ENCODE results near the gene CTNND2. TPM values are rescaled to one million over a fixed set of nuclear protein-coding genes. Genes with fewer than 3 reads are reported as not detected.

The CTNND2 gene
- polyA plus RNA-seq, 1 donor from 2014 or later, result 67.0 TPM

DNA sequence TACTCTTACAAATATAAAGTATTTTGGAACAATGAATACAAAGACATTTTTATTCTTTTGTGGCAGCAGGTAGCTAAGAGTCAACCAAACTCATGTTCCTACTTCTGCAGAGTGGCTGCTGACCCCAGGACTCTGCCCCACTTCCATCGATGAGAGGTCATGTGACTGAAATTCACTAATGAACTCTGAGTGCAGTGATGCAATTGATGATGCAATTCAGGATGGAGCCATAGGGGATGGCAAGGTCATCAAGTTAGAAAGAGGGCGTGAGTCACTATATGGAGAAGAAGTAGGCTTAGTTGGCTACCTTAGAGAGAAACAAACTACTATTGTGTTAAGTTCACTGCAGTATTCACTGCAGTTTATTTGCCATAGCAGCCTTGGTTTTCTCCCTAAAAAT, 340.4 kb downstream of the CTNND2 start:
- Histone ChIP-seq H3K9me2 (ENCODE audit: insufficient read depth, low read length) (no peaks in the 10 kb centered on the region), H2AFZ (ENCODE audit: low read depth, low read length) (no peak overlapping the region), H3K79me2 (replicated peaks; ENCODE audit: insufficient read depth, low read length) (no peaks in the 10 kb centered on the region), H3K9ac (ENCODE audit: low read length) (no peak overlapping the region), H3K27me3 (ENCODE audit: insufficient read depth, low read depth, low read length) (no peaks in the 10 kb centered on the region), H3F3A (ENCODE audit: insufficient read depth, low read length, poor library complexity, severe bottlenecking) (no peaks in the 10 kb centered on the region), H3K27ac (ENCODE audit: low read length) (no peak overlapping the region), H3K9me3 (ENCODE audit: low read length) (no peaks in the 10 kb centered on the region), H3K4me2 (ENCODE audit: low read length) (no peak overlapping the region), H3K36me3 (ENCODE audit: insufficient read depth, low read length) (peaks cover 6% of the 10 kb centered on the region), H3K4me3 (ENCODE audit: low read length) (no peak overlapping the region), H4K20me1 (ENCODE audit: insufficient read depth) (no peaks in the 10 kb centered on the region)
- TF ChIP-seq, protein P1, sequence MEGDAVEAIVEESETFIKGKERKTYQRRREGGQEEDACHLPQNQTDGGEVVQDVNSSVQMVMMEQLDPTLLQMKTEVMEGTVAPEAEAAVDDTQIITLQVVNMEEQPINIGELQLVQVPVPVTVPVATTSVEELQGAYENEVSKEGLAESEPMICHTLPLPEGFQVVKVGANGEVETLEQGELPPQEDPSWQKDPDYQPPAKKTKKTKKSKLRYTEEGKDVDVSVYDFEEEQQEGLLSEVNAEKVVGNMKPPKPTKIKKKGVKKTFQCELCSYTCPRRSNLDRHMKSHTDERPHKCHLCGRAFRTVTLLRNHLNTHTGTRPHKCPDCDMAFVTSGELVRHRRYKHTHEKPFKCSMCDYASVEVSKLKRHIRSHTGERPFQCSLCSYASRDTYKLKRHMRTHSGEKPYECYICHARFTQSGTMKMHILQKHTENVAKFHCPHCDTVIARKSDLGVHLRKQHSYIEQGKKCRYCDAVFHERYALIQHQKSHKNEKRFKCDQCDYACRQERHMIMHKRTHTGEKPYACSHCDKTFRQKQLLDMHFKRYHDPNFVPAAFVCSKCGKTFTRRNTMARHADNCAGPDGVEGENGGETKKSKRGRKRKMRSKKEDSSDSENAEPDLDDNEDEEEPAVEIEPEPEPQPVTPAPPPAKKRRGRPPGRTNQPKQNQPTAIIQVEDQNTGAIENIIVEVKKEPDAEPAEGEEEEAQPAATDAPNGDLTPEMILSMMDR (IDR thresholded peaks at IDR 0.05; ENCODE audit: poor library complexity, severe bottlenecking), result no peak
- TF ChIP-seq TAF1 (IDR thresholded peaks at IDR 0.05; ENCODE audit: low read depth) (no peak), EZH2 (IDR thresholded peaks at IDR 0.05; ENCODE audit: borderline replicate concordance, insufficient read depth, low read length, poor library complexity, severe bottlenecking) (no peak), SMC3 (conservative IDR thresholded peaks at IDR 0.05; ENCODE audit: poor library complexity) (no peak), POLR2AphosphoS5 (IDR thresholded peaks at IDR 0.05) (no peak), EP300 (conservative IDR thresholded peaks at IDR 0.05; ENCODE audit: poor library complexity, severe bottlenecking) (no peak), RAD21 (conservative IDR thresholded peaks at IDR 0.05) (no peak), MXI1 (conservative IDR thresholded peaks at IDR 0.05; ENCODE audit: poor library complexity, severe bottlenecking) (no peak)
- TF ChIP-seq, protein P2, sequence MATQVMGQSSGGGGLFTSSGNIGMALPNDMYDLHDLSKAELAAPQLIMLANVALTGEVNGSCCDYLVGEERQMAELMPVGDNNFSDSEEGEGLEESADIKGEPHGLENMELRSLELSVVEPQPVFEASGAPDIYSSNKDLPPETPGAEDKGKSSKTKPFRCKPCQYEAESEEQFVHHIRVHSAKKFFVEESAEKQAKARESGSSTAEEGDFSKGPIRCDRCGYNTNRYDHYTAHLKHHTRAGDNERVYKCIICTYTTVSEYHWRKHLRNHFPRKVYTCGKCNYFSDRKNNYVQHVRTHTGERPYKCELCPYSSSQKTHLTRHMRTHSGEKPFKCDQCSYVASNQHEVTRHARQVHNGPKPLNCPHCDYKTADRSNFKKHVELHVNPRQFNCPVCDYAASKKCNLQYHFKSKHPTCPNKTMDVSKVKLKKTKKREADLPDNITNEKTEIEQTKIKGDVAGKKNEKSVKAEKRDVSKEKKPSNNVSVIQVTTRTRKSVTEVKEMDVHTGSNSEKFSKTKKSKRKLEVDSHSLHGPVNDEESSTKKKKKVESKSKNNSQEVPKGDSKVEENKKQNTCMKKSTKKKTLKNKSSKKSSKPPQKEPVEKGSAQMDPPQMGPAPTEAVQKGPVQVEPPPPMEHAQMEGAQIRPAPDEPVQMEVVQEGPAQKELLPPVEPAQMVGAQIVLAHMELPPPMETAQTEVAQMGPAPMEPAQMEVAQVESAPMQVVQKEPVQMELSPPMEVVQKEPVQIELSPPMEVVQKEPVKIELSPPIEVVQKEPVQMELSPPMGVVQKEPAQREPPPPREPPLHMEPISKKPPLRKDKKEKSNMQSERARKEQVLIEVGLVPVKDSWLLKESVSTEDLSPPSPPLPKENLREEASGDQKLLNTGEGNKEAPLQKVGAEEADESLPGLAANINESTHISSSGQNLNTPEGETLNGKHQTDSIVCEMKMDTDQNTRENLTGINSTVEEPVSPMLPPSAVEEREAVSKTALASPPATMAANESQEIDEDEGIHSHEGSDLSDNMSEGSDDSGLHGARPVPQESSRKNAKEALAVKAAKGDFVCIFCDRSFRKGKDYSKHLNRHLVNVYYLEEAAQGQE (IDR thresholded peaks at IDR 0.05; ENCODE audit: borderline replicate concordance), result no peak

DNA sequence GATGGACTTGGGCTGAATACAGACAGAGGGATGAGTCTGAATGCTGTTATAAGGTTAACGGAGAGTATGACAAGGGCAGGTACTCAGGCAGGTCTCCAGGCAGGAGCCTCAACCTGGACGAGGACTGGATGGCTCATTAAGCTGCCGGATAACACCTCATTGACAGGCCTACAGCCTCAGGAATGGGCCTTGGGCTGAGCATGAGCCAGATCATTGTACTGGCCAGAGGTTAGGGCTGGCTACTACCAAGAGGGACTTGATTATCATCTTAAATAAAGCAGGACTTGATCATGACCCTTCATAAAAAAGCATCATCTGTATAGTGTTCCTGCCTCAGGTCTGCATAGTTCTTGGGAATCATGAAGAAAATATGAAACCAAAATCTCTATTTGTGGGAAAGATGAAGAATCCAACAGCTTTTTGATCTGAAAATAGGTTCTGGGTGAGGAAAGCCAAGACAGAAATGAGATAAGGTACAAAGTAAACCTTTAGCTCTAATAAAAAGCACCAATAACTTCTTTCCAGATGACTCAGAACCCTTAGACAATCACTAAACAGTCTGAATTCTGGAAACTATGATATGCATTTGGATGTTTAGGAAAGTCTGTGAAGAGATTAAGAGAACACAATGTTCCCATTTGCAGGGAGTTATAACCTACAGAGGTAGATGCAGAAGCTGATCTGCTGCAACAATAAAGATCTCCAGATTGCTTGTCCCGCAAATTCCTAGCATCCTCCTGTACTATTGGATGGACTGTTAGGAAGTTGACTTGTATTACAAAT, 343.1 kb downstream of the CTNND2 start:
- Histone ChIP-seq H3K4me3 (ENCODE audit: low read length) (no peak overlapping the region), H3K36me3 (ENCODE audit: insufficient read depth, low read length) (peaks cover 6% of the 10 kb centered on the region), H2AFZ (ENCODE audit: low read depth, low read length) (no peak overlapping the region), H4K20me1 (ENCODE audit: insufficient read depth) (no peaks in the 10 kb centered on the region), H3K27ac (ENCODE audit: low read length) (no peak overlapping the region), H3F3A (ENCODE audit: insufficient read depth, low read length, poor library complexity, severe bottlenecking) (no peaks in the 10 kb centered on the region), H3K79me2 (replicated peaks; ENCODE audit: insufficient read depth, low read length) (no peaks in the 10 kb centered on the region), H3K9me2 (ENCODE audit: insufficient read depth, low read length) (no peaks in the 10 kb centered on the region), H3K9ac (ENCODE audit: low read length) (no peak overlapping the region), H3K27me3 (ENCODE audit: insufficient read depth, low read depth, low read length) (no peaks in the 10 kb centered on the region), H3K4me2 (ENCODE audit: low read length) (no peak overlapping the region), H3K9me3 (ENCODE audit: low read length) (no peaks in the 10 kb centered on the region)
- TF ChIP-seq EP300 (conservative IDR thresholded peaks at IDR 0.05; ENCODE audit: poor library complexity, severe bottlenecking), result no peak
- TF ChIP-seq, protein P2 (IDR thresholded peaks at IDR 0.05; ENCODE audit: borderline replicate concordance), result no peak
- TF ChIP-seq SMC3 (conservative IDR thresholded peaks at IDR 0.05; ENCODE audit: poor library complexity), result no peak
- no peak for TF ChIP-seq RAD21 (conservative IDR thresholded peaks at IDR 0.05)
- TF ChIP-seq EZH2 (IDR thresholded peaks at IDR 0.05; ENCODE audit: borderline replicate concordance, insufficient read depth, low read length, poor library complexity, severe bottlenecking), result no peak
- TF ChIP-seq, protein P1 (IDR thresholded peaks at IDR 0.05; ENCODE audit: poor library complexity, severe bottlenecking), result no peak
- no peak for TF ChIP-seq MXI1 (conservative IDR thresholded peaks at IDR 0.05; ENCODE audit: poor library complexity, severe bottlenecking)
- no peak for TF ChIP-seq TAF1 (IDR thresholded peaks at IDR 0.05; ENCODE audit: low read depth)
- no peak for TF ChIP-seq POLR2AphosphoS5 (IDR thresholded peaks at IDR 0.05)
